HepG2 (cell line): ENCODE data around the gene STIMATE. TPM values are rescaled to one million over a fixed set of nuclear protein-coding genes. Genes with fewer than 3 reads are reported as not detected.

Experiments
- ATAC-seq: fragments of 200-7000 bp; cut with Tn5 transposase; 3 replicates; pipeline ENCODE4 v1.9.1; 2020; ENCODE audit warnings: mild to moderate bottlenecking, moderate library complexity
- BruUV-seq: library from RNA; stranded (reverse); fragments of 400-500 nt; replicated peaks from 2 replicates; lab custom pipeline; 2021; lab: Mats Ljungman, UMichigan
- CTCF ChIA-PET: fragments of 300-600 bp; formaldehyde crosslinking; extraction: SDS; loops from one replicate; lab custom pipeline; 2021; ENCODE audit warnings: low total read pairs, inconsistent platforms, low intra/inter-chr PET ratio; lab: Yijun Ruan, JAX
- POLR2A ChIA-PET: fragments of 350-600 bp; sonication (Branson Sonifier 250); formaldehyde crosslinking; loops from one replicate; lab custom pipeline; 2020; ENCODE audit warnings: antibody characterized with exemption, inconsistent platforms; lab: Yijun Ruan, JAX
- DNase-seq: peaks from one replicate; pipeline ENCODE4 v3.0.0-alpha.2; 2015; ENCODE audit warnings: low spot score
- FAIRE-seq: peaks from 3 replicates; lab custom pipeline; 2011; peaks lifted over from hg19 to GRCh38; lab: Jason Lieb, UNC
- H2AFZ ChIP-seq: one replicate; pipeline ENCODE4 v1.6.1; 2011; ENCODE audit warnings: low read length, inconsistent platforms
- H3K27ac ChIP-seq: fragments of 300-600 bp; 3 replicates; pipeline ENCODE4 v1.8.0; 2011; ENCODE audit warnings: mixed run types, mild to moderate bottlenecking, mixed read lengths, low read length, inconsistent platforms; ENCODE audit not compliant: insufficient read depth; ENCODE audit errors: extremely low read length
- H3K27me3 ChIP-seq, 2 experiments: fragments of 200-600 bp in 1 of 2; 2 replicates in 1 of 2; 3 replicates in 1 of 2; pipeline versions ENCODE4 v1.6.0 to v1.8.0; 2011; ENCODE audit warnings: low read length in 2 of 2, mild to moderate bottlenecking in 2 of 2, moderate library complexity in 2 of 2, inconsistent platforms in 1 of 2; ENCODE audit not compliant: insufficient read depth in 2 of 2, control insufficient read depth in 1 of 2
- H3K36me3 ChIP-seq, 2 experiments: fragments of 200-600 bp in 1 of 2; replicated peaks in 1 of 2; 2 replicates in 1 of 2; 3 replicates in 1 of 2; pipeline versions ENCODE4 v1.5.1 to v1.8.0; 2011; ENCODE audit warnings: low read length in 2 of 2, inconsistent platforms in 1 of 2; ENCODE audit not compliant: insufficient read depth in 2 of 2, control insufficient read depth in 1 of 2
- H3K4me1 ChIP-seq: 2 replicates; pipeline ENCODE4 v1.5.1; 2012; ENCODE audit warnings: low read length, inconsistent platforms; ENCODE audit not compliant: insufficient read depth
- H3K4me2 ChIP-seq: 2 replicates; pipeline ENCODE4 v1.6.0; 2011; ENCODE audit warnings: low read depth, low read length, inconsistent platforms
- H3K4me3 ChIP-seq, 3 experiments: fragments of 200-600 bp in 1 of 3; sonication (generic), shearing (Covaris generic) in 1 of 3; replicated peaks in 1 of 3; 2 replicates each; pipeline ENCODE4 v1.5.1; 2011 to 2016; ENCODE audit warnings: low read length in 3 of 3, inconsistent platforms in 2 of 3, low read depth in 2 of 3, mild to moderate bottlenecking in 2 of 3, control low read depth in 1 of 3, mixed read lengths in 1 of 3; ENCODE audit not compliant: insufficient read depth in 1 of 3
- H3K79me2 ChIP-seq: one replicate; pipeline ENCODE4 v1.6.1; 2011; ENCODE audit warnings: low read length, inconsistent platforms; ENCODE audit not compliant: insufficient read depth
- H3K9ac ChIP-seq: 2 replicates; pipeline ENCODE4 v1.6.0; 2011; ENCODE audit warnings: mild to moderate bottlenecking, low read depth, low read length, inconsistent platforms; ENCODE audit not compliant: insufficient read depth
- H3K9me3 ChIP-seq: 2 replicates; pipeline ENCODE4 v1.5.1; 2012; ENCODE audit warnings: mild to moderate bottlenecking, low read length
- H4K20me1 ChIP-seq: 2 replicates; pipeline ENCODE4 v1.6.0; 2011; ENCODE audit warnings: inconsistent platforms, mild to moderate bottlenecking, low read length, moderate library complexity; ENCODE audit not compliant: insufficient read depth
- ATF1 ChIP-seq: IDR thresholded peaks from 2 replicates; pipeline ENCODE4 v1.6.1; 2016; ENCODE audit warnings: mild to moderate bottlenecking, control low read depth
- DMAP1 ChIP-seq: IDR thresholded peaks from 2 replicates; pipeline ENCODE4 v1.6.1; 2016
- GFI1 ChIP-seq: sonication (generic); formaldehyde crosslinking; IDR thresholded peaks from 2 replicates; pipeline ENCODE4 v1.5.0; 2020; ENCODE audit warnings: missing genetic modification reagents, mild to moderate bottlenecking, borderline replicate concordance
- HOXA5 ChIP-seq: sonication (generic); formaldehyde crosslinking; IDR thresholded peaks from 2 replicates; pipeline ENCODE4 v1.4.0; 2020; ENCODE audit warnings: missing genetic modification reagents
- PRPF4 ChIP-seq: fragments of 200-400 bp; formaldehyde crosslinking; IDR thresholded peaks from 2 replicates; pipeline ENCODE4 v1.6.1; 2016; ENCODE audit warnings: low read length, low read depth; ENCODE audit not compliant: poor library complexity, severe bottlenecking
- RBAK ChIP-seq: sonication (generic); formaldehyde crosslinking; IDR thresholded peaks from 2 replicates; pipeline ENCODE4 v1.5.1; 2020; ENCODE audit warnings: mild to moderate bottlenecking, missing genetic modification reagents
- SRF ChIP-seq: IDR thresholded peaks from 2 replicates; pipeline ENCODE4 v1.6.1; 2011; ENCODE audit warnings: mild to moderate bottlenecking, low read depth, low read length, moderate library complexity
- ZBTB10 ChIP-seq: sonication (generic); formaldehyde crosslinking; IDR thresholded peaks from 2 replicates; pipeline ENCODE4 v1.4.0; 2020; ENCODE audit warnings: missing genetic modification reagents, borderline replicate concordance
- ZNF205 ChIP-seq: IDR thresholded peaks from 2 replicates; pipeline ENCODE4 v1.6.1; 2018; ENCODE audit warnings: missing biosample characterization, missing genetic modification reagents
- ZNF775 ChIP-seq: sonication (generic); formaldehyde crosslinking; IDR thresholded peaks from 2 replicates; pipeline ENCODE4 v1.4.0; 2020; ENCODE audit warnings: missing genetic modification reagents, mild to moderate bottlenecking, moderate library complexity, borderline replicate concordance
- WGBS: methylation state at CpG from one replicate; pipeline ENCODE4 v1.1.6; 2017; ENCODE audit warnings: low lambda C conversion rate; 5-methylcytosine and 5-hydroxymethylcytosine counted together
- in situ Hi-C: cut with HindIII; loops from 2 replicates; pipeline ENCODE4 v1.10.0; 2017; ENCODE audit warnings: low pct_unique_long_range_greater_than_20kb; ENCODE audit not compliant: extremely low pct_ligation_motif_present
- intact Hi-C: fragments of 100-400 bp; cut with micrococcal nuclease; formaldehyde crosslinking; loops from one replicate; pipeline ENCODE4 v1.10.0; 2022; ENCODE audit not compliant: unreplicated experiment
- polyA plus RNA-seq, 8 experiments: library from polyadenylated mRNA; depleted of rRNA in 3 of 8; stranded (reverse) in 7 of 8; unstranded in 1 of 8; fragments of >200 nt; fragmentation: Illumina TruSeq in 4 of 8; extraction: Trizol in 4 of 8; gene quantifications; 2 replicates each; pipeline versions ENCODE4 v1.2.1 to v1.2.3, GENCODE V29; 2011 to 2016; ENCODE audit warnings: low read depth in 4 of 8, missing spikeins in 1 of 8, mixed read lengths in 1 of 8; ENCODE audit not compliant: insufficient read depth in 1 of 8
- total RNA-seq, 5 experiments: library from RNA; depleted of rRNA; stranded (reverse); fragments of >200 nt; fragmentation: Illumina TruSeq; extraction: Trizol; gene quantifications; 2 replicates each; pipeline ENCODE4 v1.2.3, GENCODE V29; 2016; ENCODE audit warnings: low read depth in 1 of 5
- TF ChIP-seq, protein P1 (sequence below): sonication (generic); formaldehyde crosslinking; IDR thresholded peaks from 2 replicates; pipeline ENCODE4 v1.4.0; 2020; ENCODE audit warnings: missing genetic modification reagents, borderline replicate concordance
- TF ChIP-seq, protein P2 (sequence below): sonication (generic); formaldehyde crosslinking; IDR thresholded peaks from 2 replicates; pipeline ENCODE4 v1.8.1; 2023; ENCODE audit warnings: mild to moderate bottlenecking, moderate library complexity, missing genetic modification reagents

The STIMATE gene
- total and polyA plus RNA-seq, 2 of the 13 experiments (the other 11 are each of a cell fraction or from before 2014, with no cell fraction given) = 5.7 to 11.7 TPM

- ChIA-PET CTCF (no interaction called here), POLR2A (no interaction called here)
- intact Hi-C loops = no loop called here
- H3K36me3 ChIP-seq = peaks cover 2 to 9% of the 10 kb centered on the region in 2 experiments; a peak in 3 of 5 replicates
- no peak overlapping the region for H3K4me3 ChIP-seq
- TF ChIP-seq ATF1 (no peak), ZNF775 (no peak), RBAK (CRISPR knock-in tag) (no peak), ZNF205 (CRISPR knock-in tag) (no peak)
- DNase-seq = no peak
- H3K4me1 ChIP-seq = peaks cover 26% of the 10 kb centered on the region
- no peaks in the 10 kb centered on the region for H3K27me3 ChIP-seq
- no peaks in the 10 kb centered on the region for H3K79me2 ChIP-seq
- no peak overlapping the region for H3K4me2 ChIP-seq
- no peak for ATAC-seq
- no peak overlapping the region for H2AFZ ChIP-seq
- no peak for FAIRE-seq
- no peak overlapping the region for H3K9ac ChIP-seq
- BruUV-seq = no TSS peak
- no peaks in the 10 kb centered on the region for H4K20me1 ChIP-seq
- no peaks in the 10 kb centered on the region for H3K9me3 ChIP-seq
- WGBS = 93% methylated on average over 7 of the region's 7 CpGs
- in situ Hi-C loops = no loop called here
- H3K27ac ChIP-seq = no peak overlapping the region
These were observed 49.6 kb downstream of the STIMATE start for GRCh38 chr3:52847726-52848125.

DNA sequence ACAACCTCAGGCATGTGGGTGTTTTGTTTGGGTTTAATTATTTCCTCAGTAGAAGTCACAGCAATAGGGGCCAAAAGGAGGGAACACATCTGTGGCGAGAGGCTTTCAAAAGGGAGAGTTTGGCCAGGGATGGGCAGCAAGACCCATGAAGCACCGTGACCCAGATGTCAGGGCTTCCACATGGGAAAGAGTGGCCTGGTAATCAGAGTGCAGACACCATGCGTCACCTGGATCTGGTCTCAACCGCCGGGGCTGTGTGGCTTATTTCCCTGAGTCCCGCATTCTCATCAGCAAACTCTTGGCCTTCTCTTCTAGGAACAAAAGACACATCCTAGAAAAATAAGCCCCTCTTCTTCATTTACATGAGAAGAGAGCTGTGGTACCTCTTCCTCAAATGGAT is 50.1 kb downstream of the STIMATE start:
- Histone ChIP-seq H3K36me3 (peaks cover 2 to 9% of the 10 kb centered on the region in 2 experiments; a peak in 3 of 5 replicates), H3K9ac (no peak overlapping the region), H4K20me1 (no peaks in the 10 kb centered on the region), H3K27ac (no peak overlapping the region), H3K9me3 (no peaks in the 10 kb centered on the region), H2AFZ (no peak overlapping the region), H3K4me1 (peaks cover 26% of the 10 kb centered on the region), H3K4me2 (no peak overlapping the region), H3K27me3 (no peaks in the 10 kb centered on the region), H3K79me2 (no peaks in the 10 kb centered on the region), H3K4me3 (no peak overlapping the region)
- CTCF ChIA-PET = no interaction called here
- 99% methylated on average over 6 of the region's 6 CpGs for WGBS
- in situ Hi-C loops (no loop called here), intact Hi-C loops (no loop called here)
- DNase-seq (no peak), ATAC-seq (no peak), FAIRE-seq (no peak)
- no TSS peak for BruUV-seq
- POLR2A ChIA-PET = no interaction called here
- TF ChIP-seq GFI1 (CRISPR knock-in tag) = no peak
- TF ChIP-seq, protein P1, sequence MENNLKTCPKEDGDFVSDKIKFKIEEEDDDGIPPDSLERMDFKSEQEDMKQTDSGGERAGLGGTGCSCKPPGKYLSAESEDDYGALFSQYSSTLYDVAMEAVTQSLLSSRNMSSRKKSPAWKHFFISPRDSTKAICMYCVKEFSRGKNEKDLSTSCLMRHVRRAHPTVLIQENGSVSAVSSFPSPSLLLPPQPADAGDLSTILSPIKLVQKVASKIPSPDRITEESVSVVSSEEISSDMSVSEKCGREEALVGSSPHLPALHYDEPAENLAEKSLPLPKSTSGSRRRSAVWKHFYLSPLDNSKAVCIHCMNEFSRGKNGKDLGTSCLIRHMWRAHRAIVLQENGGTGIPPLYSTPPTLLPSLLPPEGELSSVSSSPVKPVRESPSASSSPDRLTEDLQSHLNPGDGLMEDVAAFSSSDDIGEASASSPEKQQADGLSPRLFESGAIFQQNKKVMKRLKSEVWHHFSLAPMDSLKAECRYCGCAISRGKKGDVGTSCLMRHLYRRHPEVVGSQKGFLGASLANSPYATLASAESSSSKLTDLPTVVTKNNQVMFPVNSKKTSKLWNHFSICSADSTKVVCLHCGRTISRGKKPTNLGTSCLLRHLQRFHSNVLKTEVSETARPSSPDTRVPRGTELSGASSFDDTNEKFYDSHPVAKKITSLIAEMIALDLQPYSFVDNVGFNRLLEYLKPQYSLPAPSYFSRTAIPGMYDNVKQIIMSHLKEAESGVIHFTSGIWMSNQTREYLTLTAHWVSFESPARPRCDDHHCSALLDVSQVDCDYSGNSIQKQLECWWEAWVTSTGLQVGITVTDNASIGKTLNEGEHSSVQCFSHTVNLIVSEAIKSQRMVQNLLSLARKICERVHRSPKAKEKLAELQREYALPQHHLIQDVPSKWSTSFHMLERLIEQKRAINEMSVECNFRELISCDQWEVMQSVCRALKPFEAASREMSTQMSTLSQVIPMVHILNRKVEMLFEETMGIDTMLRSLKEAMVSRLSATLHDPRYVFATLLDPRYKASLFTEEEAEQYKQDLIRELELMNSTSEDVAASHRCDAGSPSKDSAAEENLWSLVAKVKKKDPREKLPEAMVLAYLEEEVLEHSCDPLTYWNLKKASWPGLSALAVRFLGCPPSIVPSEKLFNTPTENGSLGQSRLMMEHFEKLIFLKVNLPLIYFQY = no peak
- TF ChIP-seq DMAP1 (CRISPR knock-in tag) = no peak
- no peak for TF ChIP-seq ZBTB10 (CRISPR knock-in tag)
- no peak for TF ChIP-seq PRPF4
- TF ChIP-seq SRF = no peak
- TF ChIP-seq, protein P2, sequence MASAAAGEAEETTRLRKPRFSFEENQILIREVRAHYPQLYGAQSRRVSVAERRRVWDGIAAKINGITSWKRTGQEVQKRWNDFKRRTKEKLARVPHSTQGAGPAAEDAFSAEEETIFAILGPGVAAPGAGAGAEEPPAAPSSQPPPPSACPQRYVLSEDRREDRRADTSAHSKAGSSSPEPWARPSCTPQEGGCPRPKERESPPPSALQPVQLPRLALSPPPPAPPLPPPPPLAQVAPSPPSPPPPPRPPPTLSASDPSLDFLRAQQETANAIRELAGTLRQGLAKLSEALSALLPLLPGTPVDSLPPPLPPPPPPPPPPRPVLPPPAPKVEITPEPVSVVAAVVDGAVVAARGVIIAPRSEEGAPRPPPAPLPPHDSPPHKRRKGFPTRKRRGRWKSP = no peak
- TF ChIP-seq HOXA5 = no peak
